Thyroid gland (tissue), 4 donors: ENCODE results near the gene NME3. TPM values are rescaled to one million over a fixed set of nuclear protein-coding genes. Genes with fewer than 3 reads are reported as not detected.

Source experiments
- DNase-seq, 2 donors: peaks; one replicate each; pipeline ENCODE4 v3.0.0-alpha.2; 2019
- H3K27ac ChIP-seq, 3 donors: fragments of 200-600 bp; sonication (generic); 1 replicate in 2 of 3; 2 replicates in 1 of 3; pipeline ENCODE4 v1.5.1; 2016 to 2019; ENCODE audit warnings: mild to moderate bottlenecking in 1 of 3, moderate library complexity in 1 of 3
- H3K27me3 ChIP-seq: fragments of 200-600 bp; sonication (generic); one replicate; pipeline ENCODE4 v1.5.1; 2019
- H3K36me3 ChIP-seq, 2 donors: fragments of 200-600 bp; sonication (generic); one replicate each; pipeline ENCODE4 v1.5.1; 2016 to 2019
- H3K4me1 ChIP-seq, 2 donors: fragments of 200-600 bp; sonication (generic); one replicate each; pipeline ENCODE4 v1.5.1; 2017 to 2019
- H3K4me3 ChIP-seq, 3 donors: fragments of 200-600 bp; sonication (generic); replicated peaks in 1 of 3; 1 replicate in 2 of 3; 2 replicates in 1 of 3; pipeline ENCODE4 v1.5.1; 2016; ENCODE audit warnings: mild to moderate bottlenecking in 1 of 3
- H3K9me3 ChIP-seq: fragments of 200-600 bp; sonication (generic); one replicate; pipeline ENCODE4 v1.5.1; 2017
- POLR2A ChIP-seq, 2 donors: fragments of 450-650 bp; IDR thresholded peaks; one replicate each; pipeline ENCODE4 v1.6.1; 2017; ENCODE audit warnings: antibody characterized with exemption in 2 of 2, mild to moderate bottlenecking in 2 of 2, moderate library complexity in 1 of 2
- WGBS, 2 donors: methylation state at CpG; one replicate each; pipeline ENCODE4 v1.1.5; 2017; 5-methylcytosine and 5-hydroxymethylcytosine counted together
- intact Hi-C: fragments of 100-400 bp; cut with DNase I; formaldehyde crosslinking; loops from one replicate; pipeline ENCODE4 v1.15.1; 2023
- total RNA-seq, 4 donors: library from RNA; depleted of rRNA; stranded (reverse); fragments of >200 nt; gene quantifications; one replicate each; pipeline ENCODE4 v1.2.3, GENCODE V29; 2016
- TF ChIP-seq, protein P1 (sequence below), 6 experiments: fragments of 200-600 bp in 3 of 6; fragments of 450-650 bp in 3 of 6; sonication (generic) in 3 of 6; IDR thresholded peaks; one replicate each; pipeline ENCODE4 v1.5.1; 2016 to 2019; ENCODE audit warnings: antibody characterized with exemption in 6 of 6, mild to moderate bottlenecking in 2 of 6, inconsistent platforms in 1 of 6, moderate library complexity in 1 of 6

The NME3 gene
- total RNA-seq, 4 donors from 2014 or later: 43.7 to 173 (median 103) TPM

DNA sequence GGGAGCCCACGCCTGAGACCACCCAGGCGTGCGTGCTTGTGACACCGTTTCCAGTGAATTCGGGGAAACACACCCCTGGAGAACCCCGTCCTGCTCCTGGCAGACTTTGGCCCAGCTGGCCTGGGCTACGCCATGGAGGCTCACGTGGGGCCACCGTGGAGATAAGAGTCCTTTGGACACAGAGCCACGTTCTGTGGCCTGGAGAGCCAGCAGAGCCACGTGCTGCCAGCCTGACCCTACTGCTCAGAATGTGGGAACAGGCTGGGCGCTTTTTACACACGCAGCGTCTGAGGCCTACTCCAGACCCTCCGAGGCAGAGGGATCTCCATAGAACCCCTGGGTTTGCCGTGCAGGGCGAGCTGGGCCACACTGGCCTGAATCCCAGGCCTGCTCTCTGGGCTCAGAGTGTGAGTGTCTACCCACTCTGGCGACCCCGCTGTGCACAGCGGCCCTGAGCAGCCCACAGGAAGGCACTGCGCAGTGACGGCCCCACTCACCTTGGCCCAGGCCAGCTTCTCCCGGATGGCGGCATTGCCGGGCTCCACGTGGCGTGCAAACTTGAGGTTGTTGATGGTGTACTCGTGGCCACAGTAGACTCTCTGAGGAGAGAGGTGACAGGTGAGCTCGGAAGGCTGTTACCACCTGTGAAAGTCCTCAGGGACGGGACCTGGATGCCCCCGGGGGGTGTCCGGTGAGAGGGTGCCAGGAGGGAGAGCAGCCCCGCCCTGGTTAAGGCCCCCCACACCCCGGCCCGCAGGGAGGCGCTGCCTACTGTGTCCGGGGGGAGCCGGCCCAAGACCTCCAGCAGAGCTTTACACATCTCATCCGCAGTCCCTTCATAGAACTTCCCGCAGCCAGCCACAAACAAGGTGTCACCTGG lies 45.3 kb upstream of the NME3 start:
- Histone ChIP-seq H3K27ac (no peak overlapping the region), H3K27me3 (no peaks in the 10 kb centered on the region), H3K9me3 (no peaks in the 10 kb centered on the region), H3K4me3 (no peak overlapping the region), H3K36me3 (peaks cover 26 to 50% of the 10 kb centered on the region in 2 donors), H3K4me1 (no peaks in the 10 kb centered on the region)
- no peak for DNase-seq
- intact Hi-C loops: no loop called here
- TF ChIP-seq, protein P1, sequence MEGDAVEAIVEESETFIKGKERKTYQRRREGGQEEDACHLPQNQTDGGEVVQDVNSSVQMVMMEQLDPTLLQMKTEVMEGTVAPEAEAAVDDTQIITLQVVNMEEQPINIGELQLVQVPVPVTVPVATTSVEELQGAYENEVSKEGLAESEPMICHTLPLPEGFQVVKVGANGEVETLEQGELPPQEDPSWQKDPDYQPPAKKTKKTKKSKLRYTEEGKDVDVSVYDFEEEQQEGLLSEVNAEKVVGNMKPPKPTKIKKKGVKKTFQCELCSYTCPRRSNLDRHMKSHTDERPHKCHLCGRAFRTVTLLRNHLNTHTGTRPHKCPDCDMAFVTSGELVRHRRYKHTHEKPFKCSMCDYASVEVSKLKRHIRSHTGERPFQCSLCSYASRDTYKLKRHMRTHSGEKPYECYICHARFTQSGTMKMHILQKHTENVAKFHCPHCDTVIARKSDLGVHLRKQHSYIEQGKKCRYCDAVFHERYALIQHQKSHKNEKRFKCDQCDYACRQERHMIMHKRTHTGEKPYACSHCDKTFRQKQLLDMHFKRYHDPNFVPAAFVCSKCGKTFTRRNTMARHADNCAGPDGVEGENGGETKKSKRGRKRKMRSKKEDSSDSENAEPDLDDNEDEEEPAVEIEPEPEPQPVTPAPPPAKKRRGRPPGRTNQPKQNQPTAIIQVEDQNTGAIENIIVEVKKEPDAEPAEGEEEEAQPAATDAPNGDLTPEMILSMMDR (IDR thresholded peaks at IDR 0.05): no peak
- TF ChIP-seq POLR2A (IDR thresholded peaks at IDR 0.05): no peak
- WGBS, 2 donors: 93 to 96% methylated on average over 23 to 39 of the region's 40 CpGs

DNA sequence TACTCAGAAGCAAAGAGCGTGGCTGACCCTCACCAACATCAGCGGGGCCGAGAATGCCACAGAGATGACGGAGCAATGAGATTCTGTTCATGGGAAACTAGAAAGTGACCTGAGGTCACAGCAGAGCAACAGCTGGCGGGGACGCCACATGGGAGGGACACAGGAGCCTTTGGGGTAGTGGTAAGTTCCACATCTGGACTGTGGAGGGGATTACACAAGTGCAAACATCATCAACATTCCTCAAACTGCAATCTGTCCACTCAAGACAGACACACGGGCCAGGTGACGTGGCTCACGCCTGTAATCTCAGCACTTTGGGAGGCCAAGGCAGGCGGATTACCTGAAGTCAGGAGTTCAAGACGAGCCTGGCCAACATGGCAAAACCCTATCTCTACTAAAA lies 44.1 kb upstream of the NME3 start:
- no peak for TF ChIP-seq POLR2A (IDR thresholded peaks at IDR 0.05)
- TF ChIP-seq, protein P1 (IDR thresholded peaks at IDR 0.05): no peak
- H3K36me3 ChIP-seq: peaks cover 19 to 42% of the 10 kb centered on the region in 2 donors
- no peaks in the 10 kb centered on the region for H3K4me1 ChIP-seq
- no peak overlapping the region for H3K4me3 ChIP-seq
- H3K27me3 ChIP-seq: no peaks in the 10 kb centered on the region
- H3K27ac ChIP-seq: no peak overlapping the region
- WGBS, 2 donors: 95 to 98% methylated on average over 11 of the region's 11 CpGs
- DNase-seq: no peak
- intact Hi-C loops: no loop called here
- H3K9me3 ChIP-seq: no peaks in the 10 kb centered on the region

DNA sequence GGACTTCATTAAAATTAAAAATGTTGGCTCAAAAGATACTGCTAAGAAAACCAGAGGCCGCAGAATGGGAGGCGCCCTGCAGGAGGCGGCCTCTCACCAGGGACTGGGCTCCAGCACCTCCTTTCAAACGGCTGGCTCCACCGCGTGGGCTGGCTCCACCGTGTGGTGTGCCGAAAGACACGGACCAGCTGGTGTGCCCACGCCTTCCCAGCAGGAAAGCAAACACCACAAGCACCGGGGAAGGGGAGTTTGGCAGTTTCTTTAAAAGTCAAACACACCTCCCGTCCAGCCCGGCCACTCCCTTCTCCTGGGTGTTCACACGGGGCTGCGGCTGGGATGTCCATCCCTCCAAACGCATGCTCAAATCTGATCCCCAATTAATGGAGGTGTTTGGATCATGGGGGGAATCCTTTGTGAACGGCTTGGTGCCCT lies 41.4 kb upstream of the NME3 start:
- Histone ChIP-seq H3K4me1 (no peaks in the 10 kb centered on the region), H3K4me3 (no peak overlapping the region), H3K9me3 (no peaks in the 10 kb centered on the region), H3K27me3 (no peaks in the 10 kb centered on the region), H3K27ac (no peak overlapping the region), H3K36me3 (peaks cover 28 to 41% of the 10 kb centered on the region in 2 donors)
- no peak for TF ChIP-seq POLR2A (IDR thresholded peaks at IDR 0.05)
- TF ChIP-seq, protein P1 (IDR thresholded peaks at IDR 0.05): peak in 3 of 6 experiments; percentile 26 to 35 (median 33)
- DNase-seq: peak; percentile 57 to 59
- intact Hi-C loops: no loop called here
- WGBS, 2 donors: 33 to 43% methylated on average over 17 of the region's 17 CpGs

DNA sequence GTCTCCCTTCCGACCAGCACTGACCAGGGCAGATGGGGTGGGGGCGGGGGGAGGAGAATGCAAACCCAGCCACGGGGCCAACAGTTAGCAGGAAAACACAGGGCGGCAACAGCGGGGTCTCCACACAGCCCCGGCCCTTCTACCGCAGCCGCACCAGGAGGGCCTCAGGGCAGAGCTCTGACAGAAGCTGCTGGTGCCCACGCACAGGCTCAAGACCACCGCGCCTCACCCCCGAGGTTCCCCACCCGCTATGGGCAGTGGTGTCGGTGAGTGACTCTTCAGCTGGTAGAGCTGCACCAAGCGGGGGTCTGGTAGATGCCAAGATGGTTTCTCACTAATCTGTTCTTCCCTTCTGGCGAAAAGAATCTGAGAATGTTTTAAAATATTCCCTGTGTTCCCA lies 39.2 kb upstream of the NME3 start:
- Histone ChIP-seq H3K9me3 (no peaks in the 10 kb centered on the region), H3K4me3 (no peak overlapping the region), H3K36me3 (peaks cover 16 to 32% of the 10 kb centered on the region in 2 donors), H3K27me3 (no peaks in the 10 kb centered on the region), H3K27ac (no peak overlapping the region), H3K4me1 (no peaks in the 10 kb centered on the region)
- TF ChIP-seq, protein P1 (IDR thresholded peaks at IDR 0.05): no peak
- no peak for DNase-seq
- intact Hi-C loops: no loop called here
- WGBS, 2 donors: 90 to 97% methylated on average over 7 to 16 of the region's 16 CpGs

DNA sequence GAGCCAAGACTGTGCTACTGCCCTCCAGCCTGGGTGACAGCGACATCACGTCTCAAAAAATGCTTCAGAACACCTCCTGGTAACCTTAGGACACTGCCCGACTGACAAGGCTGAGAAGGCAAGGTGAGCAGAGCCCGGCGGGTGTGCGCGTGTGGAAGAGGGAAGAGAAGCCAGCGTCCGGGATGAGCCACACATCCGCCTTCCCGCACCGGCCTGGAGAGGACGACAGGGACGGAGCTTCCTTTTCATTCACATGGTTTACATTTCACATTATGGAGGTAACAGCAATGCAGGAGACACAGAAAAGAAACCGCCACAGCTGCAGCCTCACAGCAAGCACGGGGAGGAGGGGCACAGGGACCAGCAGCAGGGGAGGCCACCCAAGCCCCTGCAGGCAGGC lies 38.8 kb upstream of the NME3 start:
- no peaks in the 10 kb centered on the region for H3K9me3 ChIP-seq
- H3K27ac ChIP-seq: no peak overlapping the region
- intact Hi-C loops: no loop called here
- H3K27me3 ChIP-seq: no peaks in the 10 kb centered on the region
- no peak for DNase-seq
- TF ChIP-seq, protein P1 (IDR thresholded peaks at IDR 0.05): no peak
- no peak for TF ChIP-seq POLR2A (IDR thresholded peaks at IDR 0.05)
- peaks cover 16 to 29% of the 10 kb centered on the region in 2 donors for H3K36me3 ChIP-seq
- no peak overlapping the region for H3K4me3 ChIP-seq
- 95% methylated on average over 16 of the region's 16 CpGs for WGBS, 2 donors
- no peaks in the 10 kb centered on the region for H3K4me1 ChIP-seq
